ENCODE data around the gene PDE11A.

GRCh38 chr2:178005756-178006155, 66.8 kb downstream of the PDE11A start:
- no peak for TF ChIP-seq CTCF (IDR thresholded peaks at IDR 0.05)
- no peak for TF ChIP-seq POLR2A (IDR thresholded peaks at IDR 0.05)
